ENCODE data around the gene SERPINA10. TPM values are rescaled to one million over a fixed set of nuclear protein-coding genes. Genes with fewer than 3 reads are reported as not detected.
"Not testable (repeated sequence)": the region's sequence is repeated elsewhere in the genome, so short reads cannot be mapped to it uniquely, and the experiment has no call there.

Gene SERPINA10
- polyA plus RNA-seq, 1 experiment = not detected

DNA sequence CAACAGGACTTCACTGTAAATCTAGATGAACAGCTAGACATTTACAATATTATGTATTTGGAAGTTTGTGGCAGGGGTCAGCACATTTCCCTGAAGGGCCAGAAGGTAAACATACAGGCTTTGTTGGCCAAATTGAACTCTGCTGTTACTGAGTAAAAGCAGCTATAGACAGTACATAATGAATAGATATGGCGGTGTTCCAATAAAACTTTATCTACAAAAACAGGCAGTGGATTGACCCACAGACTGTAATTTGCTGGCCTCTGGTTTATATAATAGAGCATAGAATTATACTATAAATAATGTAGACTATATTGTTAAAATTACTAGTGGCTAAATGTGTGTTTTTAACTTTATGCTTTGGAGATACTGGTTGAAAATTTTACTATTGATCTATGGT is 25.7 kb downstream of the SERPINA10 start:
- Histone ChIP-seq H3K27me3 (ENCODE audit: control insufficient read depth, insufficient read depth, low read length) (no peaks in the 10 kb centered on the region), H3K4me3 (ENCODE audit: low read depth, low read length) (no peak overlapping the region), H3K36me3 (ENCODE audit: control insufficient read depth, insufficient read depth, low read length) (no peaks in the 10 kb centered on the region)
- POLR2A ChIA-PET = no interaction called here
- no peak for DNase-seq (ENCODE audit: low read depth)
- TF ChIP-seq, protein P1, sequence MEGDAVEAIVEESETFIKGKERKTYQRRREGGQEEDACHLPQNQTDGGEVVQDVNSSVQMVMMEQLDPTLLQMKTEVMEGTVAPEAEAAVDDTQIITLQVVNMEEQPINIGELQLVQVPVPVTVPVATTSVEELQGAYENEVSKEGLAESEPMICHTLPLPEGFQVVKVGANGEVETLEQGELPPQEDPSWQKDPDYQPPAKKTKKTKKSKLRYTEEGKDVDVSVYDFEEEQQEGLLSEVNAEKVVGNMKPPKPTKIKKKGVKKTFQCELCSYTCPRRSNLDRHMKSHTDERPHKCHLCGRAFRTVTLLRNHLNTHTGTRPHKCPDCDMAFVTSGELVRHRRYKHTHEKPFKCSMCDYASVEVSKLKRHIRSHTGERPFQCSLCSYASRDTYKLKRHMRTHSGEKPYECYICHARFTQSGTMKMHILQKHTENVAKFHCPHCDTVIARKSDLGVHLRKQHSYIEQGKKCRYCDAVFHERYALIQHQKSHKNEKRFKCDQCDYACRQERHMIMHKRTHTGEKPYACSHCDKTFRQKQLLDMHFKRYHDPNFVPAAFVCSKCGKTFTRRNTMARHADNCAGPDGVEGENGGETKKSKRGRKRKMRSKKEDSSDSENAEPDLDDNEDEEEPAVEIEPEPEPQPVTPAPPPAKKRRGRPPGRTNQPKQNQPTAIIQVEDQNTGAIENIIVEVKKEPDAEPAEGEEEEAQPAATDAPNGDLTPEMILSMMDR (IDR thresholded peaks at IDR 0.05; ENCODE audit: insufficient read depth, low read depth, low read length) = no peak
- CTCF ChIA-PET = interaction anchor here (1.4 kb wide), 1 partner anchor 10 kb away, joined by 4 read pairs; no protein-coding TSS in a partner anchor

DNA sequence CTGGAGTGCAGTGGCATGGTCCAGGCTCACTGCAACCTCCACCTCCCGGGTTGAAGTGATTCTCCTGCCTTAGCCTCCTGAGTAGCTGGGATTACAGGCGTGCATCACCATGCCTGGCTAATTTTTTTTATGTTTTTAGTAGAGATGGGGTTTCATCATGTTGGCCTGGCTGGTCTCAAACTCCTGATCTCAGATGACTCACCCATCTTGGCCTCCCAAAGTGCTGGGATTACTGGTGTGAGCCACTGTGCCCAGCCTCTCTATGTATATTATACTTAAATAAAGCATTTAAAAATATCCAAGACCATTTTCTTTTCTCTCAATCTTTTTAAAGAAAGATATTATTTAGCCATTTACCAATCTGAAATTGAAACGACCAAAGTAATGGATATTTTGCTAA is 28.9 kb downstream of the SERPINA10 start:
- H3K36me3 ChIP-seq (ENCODE audit: control insufficient read depth, insufficient read depth, low read length); H3K27me3 ChIP-seq (ENCODE audit: control insufficient read depth, insufficient read depth, low read length); DNase-seq (ENCODE audit: low read depth); POLR2A ChIA-PET; H3K4me3 ChIP-seq (ENCODE audit: low read depth, low read length): not testable (repeated sequence)
- CTCF ChIA-PET = interaction anchor here (0.9 kb wide), 1 partner anchor 15 kb away, joined by 3 read pairs; no protein-coding TSS in a partner anchor

DNA sequence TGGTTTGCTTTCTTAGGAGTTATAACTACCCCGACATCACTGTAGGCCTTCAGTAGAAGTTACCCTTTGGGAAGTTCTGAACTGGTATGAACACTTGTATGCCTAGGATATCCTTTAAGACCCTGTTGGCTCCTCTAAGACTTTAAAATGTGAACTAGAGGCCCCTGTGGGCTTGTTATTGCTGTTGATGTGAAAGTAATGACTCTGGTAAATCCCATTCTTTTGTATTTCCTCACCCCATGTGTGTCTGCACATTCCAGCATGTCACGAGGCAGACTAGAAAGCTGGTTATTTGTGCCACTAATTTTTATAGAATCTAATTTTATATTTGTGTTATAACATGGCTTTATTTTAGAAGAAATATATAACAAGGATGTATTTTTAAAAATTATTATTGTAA is 48.9 kb downstream of the SERPINA10 start:
- Histone ChIP-seq H3K36me3 (ENCODE audit: control insufficient read depth, insufficient read depth, low read length) (no peaks in the 10 kb centered on the region), H3K4me3 (ENCODE audit: low read depth, low read length) (no peak overlapping the region), H3K27me3 (ENCODE audit: control insufficient read depth, insufficient read depth, low read length) (no peaks in the 10 kb centered on the region)
- CTCF ChIA-PET = no interaction called here
- POLR2A ChIA-PET = no interaction called here
- TF ChIP-seq, protein P1 (IDR thresholded peaks at IDR 0.05; ENCODE audit: insufficient read depth, low read depth, low read length) = no peak
- no peak for DNase-seq (ENCODE audit: low read depth)

DNA sequence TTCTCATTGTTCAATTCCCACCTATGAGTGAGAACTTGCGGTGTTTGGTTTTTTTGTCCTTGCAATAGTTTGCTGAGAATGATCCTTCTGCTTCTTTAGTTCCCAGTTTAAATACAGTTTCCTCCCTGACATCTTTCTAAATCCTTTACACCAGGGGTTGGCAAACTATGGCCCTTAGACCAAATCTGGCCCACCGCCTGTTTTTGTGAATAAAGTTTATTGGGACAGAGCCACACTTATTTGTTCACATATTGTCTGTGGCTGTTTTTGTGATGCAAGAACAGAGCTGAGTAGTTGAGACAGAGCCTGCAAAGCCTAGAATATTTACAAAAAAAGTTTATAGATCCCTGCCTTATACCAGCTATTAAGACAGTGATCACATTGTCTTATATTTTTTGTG is 53.7 kb downstream of the SERPINA10 start:
- Histone ChIP-seq H3K4me3 (ENCODE audit: low read depth, low read length) (no peak overlapping the region), H3K36me3 (ENCODE audit: control insufficient read depth, insufficient read depth, low read length) (no peaks in the 10 kb centered on the region), H3K27me3 (ENCODE audit: control insufficient read depth, insufficient read depth, low read length) (no peaks in the 10 kb centered on the region)
- CTCF ChIA-PET = no interaction called here
- DNase-seq (ENCODE audit: low read depth) = no peak
- TF ChIP-seq, protein P1 (IDR thresholded peaks at IDR 0.05; ENCODE audit: insufficient read depth, low read depth, low read length) = no peak
- POLR2A ChIA-PET = no interaction called here

DNA sequence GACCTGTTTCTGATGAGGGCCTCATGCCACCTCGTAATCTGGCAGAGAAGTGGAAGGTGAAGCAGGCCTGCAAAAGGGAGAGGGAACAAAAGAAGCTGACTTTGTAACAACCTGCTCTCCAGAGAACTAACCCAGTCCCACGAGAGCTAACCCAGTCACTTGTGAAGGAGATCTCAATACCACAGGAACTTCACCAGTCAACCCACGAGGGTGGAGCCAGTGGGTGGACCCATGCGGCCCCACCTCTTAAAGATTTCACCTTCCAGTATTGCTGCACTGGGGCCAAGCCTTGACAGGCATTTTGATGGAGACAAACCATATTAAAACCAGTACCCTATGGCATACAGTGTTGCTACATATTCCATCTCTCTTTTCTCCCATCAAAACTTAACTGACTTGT is 55.1 kb downstream of the SERPINA10 start:
- CTCF ChIA-PET = no interaction called here
- no peaks in the 10 kb centered on the region for H3K27me3 ChIP-seq (ENCODE audit: control insufficient read depth, insufficient read depth, low read length)
- no peaks in the 10 kb centered on the region for H3K36me3 ChIP-seq (ENCODE audit: control insufficient read depth, insufficient read depth, low read length)
- no peak for DNase-seq (ENCODE audit: low read depth)
- H3K4me3 ChIP-seq (ENCODE audit: low read depth, low read length) = no peak overlapping the region
- POLR2A ChIA-PET = no interaction called here
- TF ChIP-seq, protein P1 (IDR thresholded peaks at IDR 0.05; ENCODE audit: insufficient read depth, low read depth, low read length) = no peak

DNA sequence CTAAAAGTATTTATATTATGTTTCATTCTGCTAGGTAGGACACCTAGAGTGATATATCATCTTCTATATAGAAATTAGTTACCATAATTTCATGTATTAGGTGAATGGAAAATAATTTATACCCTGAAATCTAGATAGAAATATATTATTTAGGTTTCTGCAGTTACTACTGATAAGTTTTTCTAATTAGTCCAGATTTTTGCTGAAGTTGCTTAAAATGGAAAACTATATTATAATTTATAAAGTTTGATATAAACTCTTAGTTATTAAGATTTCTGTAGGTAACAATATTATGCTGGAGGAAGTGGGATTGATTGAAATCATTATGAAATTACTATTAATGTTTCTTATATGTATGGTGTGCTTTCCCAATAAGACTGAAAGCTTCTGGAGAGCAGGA is 56.0 kb downstream of the SERPINA10 start:
- no peak for DNase-seq (ENCODE audit: low read depth)
- Histone ChIP-seq H3K36me3 (ENCODE audit: control insufficient read depth, insufficient read depth, low read length) (no peaks in the 10 kb centered on the region), H3K27me3 (ENCODE audit: control insufficient read depth, insufficient read depth, low read length) (no peaks in the 10 kb centered on the region), H3K4me3 (ENCODE audit: low read depth, low read length) (no peak overlapping the region)
- CTCF ChIA-PET = no interaction called here
- POLR2A ChIA-PET = no interaction called here
- TF ChIP-seq, protein P1 (IDR thresholded peaks at IDR 0.05; ENCODE audit: insufficient read depth, low read depth, low read length) = no peak
